ENCODE results near the gene OR9Q1. TPM values are rescaled to one million over a fixed set of nuclear protein-coding genes. Genes with fewer than 3 reads are reported as not detected.

OR9Q1 gene
- total and polyA plus RNA-seq, 2 of the 13 experiments (the other 11 are each of a cell fraction or from before 2014, with no cell fraction given), result not detected

- TF ChIP-seq ZNF33A (CRISPR knock-in tag; IDR thresholded peaks at IDR 0.05; ENCODE audit: borderline replicate concordance) (no peak), ZNF318 (CRISPR knock-in tag; IDR thresholded peaks at IDR 0.05) (no peak), THAP11 (CRISPR knock-in tag; IDR thresholded peaks at IDR 0.05) (peak; percentile 56; the same call in 1 of the 2 replicates), BHLHE40 (IDR thresholded peaks at IDR 0.05; ENCODE audit: low read length) (no peak), PCBP1 (IDR thresholded peaks at IDR 0.05; ENCODE audit: borderline replicate concordance, low read depth, low read length) (no peak), SIN3A (IDR thresholded peaks at IDR 0.05; ENCODE audit: borderline replicate concordance, low read depth, low read length) (no peak), ZNF367 (CRISPR knock-in tag; IDR thresholded peaks at IDR 0.05; ENCODE audit: borderline replicate concordance) (no peak), SOX5 (CRISPR knock-in tag; IDR thresholded peaks at IDR 0.05; ENCODE audit: borderline replicate concordance) (peak; percentile 89), RFX5 (IDR thresholded peaks at IDR 0.05; ENCODE audit: low read depth, low read length) (no peak), MEIS2 (CRISPR knock-in tag; IDR thresholded peaks at IDR 0.05) (0 out of 2 replicates have a peak, but pooled peaks have one; percentile 21), CREBL2 (CRISPR knock-in tag; IDR thresholded peaks at IDR 0.05; ENCODE audit: borderline replicate concordance) (no peak), ZBTB44 (CRISPR knock-in tag; IDR thresholded peaks at IDR 0.05) (no peak), HDAC2 (CRISPR knock-in tag; IDR thresholded peaks at IDR 0.05) (peak; percentile 91), PRPF4 (IDR thresholded peaks at IDR 0.05; ENCODE audit: low read depth, low read length, poor library complexity, severe bottlenecking) (no peak)
- TF ChIP-seq, protein P1, sequence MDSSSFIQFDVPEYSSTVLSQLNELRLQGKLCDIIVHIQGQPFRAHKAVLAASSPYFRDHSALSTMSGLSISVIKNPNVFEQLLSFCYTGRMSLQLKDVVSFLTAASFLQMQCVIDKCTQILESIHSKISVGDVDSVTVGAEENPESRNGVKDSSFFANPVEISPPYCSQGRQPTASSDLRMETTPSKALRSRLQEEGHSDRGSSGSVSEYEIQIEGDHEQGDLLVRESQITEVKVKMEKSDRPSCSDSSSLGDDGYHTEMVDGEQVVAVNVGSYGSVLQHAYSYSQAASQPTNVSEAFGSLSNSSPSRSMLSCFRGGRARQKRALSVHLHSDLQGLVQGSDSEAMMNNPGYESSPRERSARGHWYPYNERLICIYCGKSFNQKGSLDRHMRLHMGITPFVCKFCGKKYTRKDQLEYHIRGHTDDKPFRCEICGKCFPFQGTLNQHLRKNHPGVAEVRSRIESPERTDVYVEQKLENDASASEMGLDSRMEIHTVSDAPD (CRISPR knock-in tag; IDR thresholded peaks at IDR 0.05), result no peak
- TF ChIP-seq, protein P2, sequence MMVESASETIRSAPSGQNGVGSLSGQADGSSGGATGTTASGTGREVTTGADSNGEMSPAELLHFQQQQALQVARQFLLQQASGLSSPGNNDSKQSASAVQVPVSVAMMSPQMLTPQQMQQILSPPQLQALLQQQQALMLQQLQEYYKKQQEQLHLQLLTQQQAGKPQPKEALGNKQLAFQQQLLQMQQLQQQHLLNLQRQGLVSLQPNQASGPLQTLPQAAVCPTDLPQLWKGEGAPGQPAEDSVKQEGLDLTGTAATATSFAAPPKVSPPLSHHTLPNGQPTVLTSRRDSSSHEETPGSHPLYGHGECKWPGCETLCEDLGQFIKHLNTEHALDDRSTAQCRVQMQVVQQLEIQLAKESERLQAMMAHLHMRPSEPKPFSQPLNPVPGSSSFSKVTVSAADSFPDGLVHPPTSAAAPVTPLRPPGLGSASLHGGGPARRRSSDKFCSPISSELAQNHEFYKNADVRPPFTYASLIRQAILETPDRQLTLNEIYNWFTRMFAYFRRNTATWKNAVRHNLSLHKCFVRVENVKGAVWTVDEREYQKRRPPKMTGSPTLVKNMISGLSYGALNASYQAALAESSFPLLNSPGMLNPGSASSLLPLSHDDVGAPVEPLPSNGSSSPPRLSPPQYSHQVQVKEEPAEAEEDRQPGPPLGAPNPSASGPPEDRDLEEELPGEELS (CRISPR knock-in tag; IDR thresholded peaks at IDR 0.05), result peak; percentile 94
Observed at GRCh38 chr11:58165504-58166106, 141.9 kb downstream of the OR9Q1 start (continued).
